ENCODE data around the gene F9. TPM values are rescaled to one million over a fixed set of nuclear protein-coding genes. Genes with fewer than 3 reads are reported as not detected.

F9 gene
- total and polyA plus RNA-seq, 10 of the 15 experiments (the other 5 are each of a cell fraction or from before 2014, with no cell fraction given), result 0.18 TPM; not detected in 9

DNA sequence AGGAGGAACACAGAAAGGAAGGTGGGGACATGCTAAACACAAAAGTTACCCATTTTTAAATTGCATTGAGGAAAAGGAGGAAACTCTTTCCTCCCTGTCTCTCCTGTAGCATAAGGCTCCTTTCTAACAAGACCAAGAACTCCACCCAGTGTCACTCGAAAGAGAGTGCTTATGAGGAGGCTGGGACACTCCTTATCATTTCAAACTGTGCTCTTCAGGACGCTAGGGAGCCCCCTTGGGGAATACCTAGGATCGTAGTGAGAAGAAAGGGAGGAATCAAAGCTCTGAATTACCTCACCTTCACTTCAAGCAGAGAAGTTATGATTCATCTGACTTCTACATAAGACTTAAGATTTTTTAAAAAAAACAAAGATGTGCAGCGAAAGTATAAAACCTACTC lies 65.5 kb downstream of the F9 start:
- H3K4me1 ChIP-seq (ENCODE audit: control insufficient read depth, insufficient read depth, low read length), result no peaks in the 10 kb centered on the region
- no peak overlapping the region for H3K4me3 ChIP-seq
- in situ Hi-C loops (cut with MboI) (no loop called here), intact Hi-C loops (cut with micrococcal nuclease; ENCODE audit: unreplicated experiment) (no loop called here)
- no peak overlapping the region for H3K27ac ChIP-seq (ENCODE audit: control insufficient read depth, insufficient read depth)
- no peaks in the 10 kb centered on the region for H3K9me3 ChIP-seq (replicated peaks; ENCODE audit: control insufficient read depth, insufficient read depth, low read length)
- TF ChIP-seq ZNF384 (IDR thresholded peaks at IDR 0.05; ENCODE audit: borderline replicate concordance, low read depth, low read length) (no peak), TCF7 (IDR thresholded peaks at IDR 0.05; ENCODE audit: borderline replicate concordance) (no peak), FOS (IDR thresholded peaks at IDR 0.05; ENCODE audit: borderline replicate concordance, extremely low read depth, insufficient read length) (no peak), DPF2 (IDR thresholded peaks at IDR 0.05) (no peak), HCFC1 (IDR thresholded peaks at IDR 0.05; ENCODE audit: low read length) (no peak), CBX3 (IDR thresholded peaks at IDR 0.05; ENCODE audit: borderline replicate concordance, low read depth) (no peak), NFYB (IDR thresholded peaks at IDR 0.05; ENCODE audit: insufficient read depth, low read depth, low read length) (no peak)
- TF ChIP-seq, protein P1, sequence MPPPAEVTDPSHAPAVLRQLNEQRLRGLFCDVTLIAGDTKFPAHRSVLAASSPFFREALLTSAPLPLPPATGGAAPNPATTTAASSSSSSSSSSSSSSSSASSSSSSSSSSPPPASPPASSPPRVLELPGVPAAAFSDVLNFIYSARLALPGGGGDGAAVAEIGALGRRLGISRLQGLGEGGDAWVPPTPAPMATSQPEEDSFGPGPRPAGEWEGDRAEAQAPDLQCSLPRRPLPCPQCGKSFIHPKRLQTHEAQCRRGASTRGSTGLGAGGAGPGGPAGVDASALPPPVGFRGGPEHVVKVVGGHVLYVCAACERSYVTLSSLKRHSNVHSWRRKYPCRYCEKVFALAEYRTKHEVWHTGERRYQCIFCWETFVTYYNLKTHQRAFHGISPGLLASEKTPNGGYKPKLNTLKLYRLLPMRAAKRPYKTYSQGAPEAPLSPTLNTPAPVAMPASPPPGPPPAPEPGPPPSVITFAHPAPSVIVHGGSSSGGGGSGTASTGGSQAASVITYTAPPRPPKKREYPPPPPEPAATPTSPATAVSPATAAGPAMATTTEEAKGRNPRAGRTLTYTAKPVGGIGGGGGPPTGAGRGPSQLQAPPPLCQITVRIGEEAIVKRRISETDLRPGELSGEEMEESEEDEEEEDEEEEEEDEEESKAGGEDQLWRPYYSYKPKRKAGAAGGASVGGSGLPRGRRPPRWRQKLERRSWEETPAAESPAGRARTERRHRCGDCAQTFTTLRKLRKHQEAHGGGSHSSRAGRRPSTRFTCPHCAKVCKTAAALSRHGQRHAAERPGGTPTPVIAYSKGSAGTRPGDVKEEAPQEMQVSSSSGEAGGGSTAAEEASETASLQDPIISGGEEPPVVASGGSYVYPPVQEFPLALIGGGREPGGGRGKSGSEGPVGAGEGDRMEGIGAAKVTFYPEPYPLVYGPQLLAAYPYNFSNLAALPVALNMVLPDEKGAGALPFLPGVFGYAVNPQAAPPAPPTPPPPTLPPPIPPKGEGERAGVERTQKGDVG (CRISPR knock-in tag; IDR thresholded peaks at IDR 0.05), result no peak
- TF ChIP-seq, protein P2, sequence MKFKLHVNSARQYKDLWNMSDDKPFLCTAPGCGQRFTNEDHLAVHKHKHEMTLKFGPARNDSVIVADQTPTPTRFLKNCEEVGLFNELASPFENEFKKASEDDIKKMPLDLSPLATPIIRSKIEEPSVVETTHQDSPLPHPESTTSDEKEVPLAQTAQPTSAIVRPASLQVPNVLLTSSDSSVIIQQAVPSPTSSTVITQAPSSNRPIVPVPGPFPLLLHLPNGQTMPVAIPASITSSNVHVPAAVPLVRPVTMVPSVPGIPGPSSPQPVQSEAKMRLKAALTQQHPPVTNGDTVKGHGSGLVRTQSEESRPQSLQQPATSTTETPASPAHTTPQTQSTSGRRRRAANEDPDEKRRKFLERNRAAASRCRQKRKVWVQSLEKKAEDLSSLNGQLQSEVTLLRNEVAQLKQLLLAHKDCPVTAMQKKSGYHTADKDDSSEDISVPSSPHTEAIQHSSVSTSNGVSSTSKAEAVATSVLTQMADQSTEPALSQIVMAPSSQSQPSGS (IDR thresholded peaks at IDR 0.05; ENCODE audit: low read length), result no peak
- no peak overlapping the region for H3K9ac ChIP-seq (ENCODE audit: control insufficient read depth, insufficient read depth, low read length)
- H3K79me2 ChIP-seq (ENCODE audit: control insufficient read depth, insufficient read depth, low read length), result no peaks in the 10 kb centered on the region
- ChIA-PET SMC1A (ENCODE audit: uncharacterized antibody, unreplicated experiment) (no interaction called here), POLR2A (no interaction called here), CTCF (no interaction called here), RAD21 (ENCODE audit: unreplicated experiment) (no interaction called here)
- FAIRE-seq (no peak), DNase-seq (ENCODE audit: low read depth, low spot score) (no peak), ATAC-seq (no peak)
- no peak overlapping the region for H3K4me2 ChIP-seq (ENCODE audit: control insufficient read depth, insufficient read depth)
- H2AFZ ChIP-seq (ENCODE audit: control insufficient read depth, low read depth, low read length), result no peak overlapping the region
- H3K36me3 ChIP-seq (ENCODE audit: control insufficient read depth in 2 of 2, insufficient read depth in 2 of 2, low read length in 1 of 2), result no peaks in the 10 kb centered on the region
- H3K27me3 ChIP-seq (replicated peaks in 1 of 2; ENCODE audit: control insufficient read depth in 2 of 2, insufficient read depth in 2 of 2, low read length in 1 of 2), result no peaks in the 10 kb centered on the region
- no peaks in the 10 kb centered on the region for H4K20me1 ChIP-seq (ENCODE audit: control insufficient read depth, insufficient read depth)
- no TSS peak for BruUV-seq (replicated peaks)
- 56% methylated on average over 4 of the region's 4 CpGs for WGBS (ENCODE audit: insufficient coverage, insufficient replicate concordance, low lambda C conversion rate, missing lambda C conversion rate)
